ENCODE data around the gene EXOSC3.

EXOSC3 gene

GRCh38 chr9:37800631-37801286 lies 15.9 kb upstream of the EXOSC3 start, which contains the start of gene DCAF10:
TSS of gene DCAF10 (plus strand) at chr9:37800797. CDS start at chr9:37800867, 70 bp downstream.
- Histone ChIP-seq H3K9ac (ENCODE audit: low read depth, low read length) (peak within 1 kb of the TSS; percentile 92), H3K4me1 (ENCODE audit: insufficient read depth, low read length) (peaks cover 13% of the 10 kb centered on the region; the same call in 1 of the 2 replicates), H3K4me3 (ENCODE audit: low read length) (peak within 1 kb of the TSS; percentile 98), H3K9me3 (ENCODE audit: insufficient read depth, low read depth, low read length) (no peaks in the 10 kb centered on the region), H3K36me3 (ENCODE audit: insufficient read depth, low read depth, low read length) (no peaks in the 10 kb centered on the region), H3K27me3 (ENCODE audit: insufficient read depth, low read length) (no peaks in the 10 kb centered on the region), H3K27ac (ENCODE audit: low read length) (peak within 1 kb of the TSS; percentile 14)

- 0 out of 2 replicates have a peak, but pooled peaks cover 9% of the 10 kb centered on the region for H3K27me3 ChIP-seq (ENCODE audit: insufficient read depth, low read length)
- no peak overlapping the region for H3K4me3 ChIP-seq (ENCODE audit: low read length)
- peaks cover 13% of the 10 kb centered on the region; the same call in 1 of the 2 replicates for H3K4me1 ChIP-seq (ENCODE audit: insufficient read depth, low read length)
- no peak overlapping the region for H3K27ac ChIP-seq (ENCODE audit: low read length)
- no peaks in the 10 kb centered on the region for H3K9me3 ChIP-seq (ENCODE audit: insufficient read depth, low read depth, low read length)
- H3K9ac ChIP-seq (ENCODE audit: low read depth, low read length) = no peak overlapping the region
- no peaks in the 10 kb centered on the region for H3K36me3 ChIP-seq (ENCODE audit: insufficient read depth, low read depth, low read length)
These were observed 13.8 kb upstream of the EXOSC3 start for GRCh38 chr9:37798677-37799076.

- H3K4me3 ChIP-seq (ENCODE audit: low read length) = no peak overlapping the region
- H3K27ac ChIP-seq (ENCODE audit: low read length) = no peak overlapping the region
- H3K36me3 ChIP-seq (ENCODE audit: insufficient read depth, low read depth, low read length) = no peaks in the 10 kb centered on the region
- H3K9ac ChIP-seq (ENCODE audit: low read depth, low read length) = no peak overlapping the region
- no peaks in the 10 kb centered on the region for H3K9me3 ChIP-seq (ENCODE audit: insufficient read depth, low read depth, low read length)
- H3K27me3 ChIP-seq (ENCODE audit: insufficient read depth, low read length) = 0 out of 2 replicates have a peak, but pooled peaks cover 9% of the 10 kb centered on the region
- peaks cover 6% of the 10 kb centered on the region; the same call in 1 of the 2 replicates for H3K4me1 ChIP-seq (ENCODE audit: insufficient read depth, low read length)
These were observed 11.4 kb upstream of the EXOSC3 start for GRCh38 chr9:37796232-37796631.

GRCh38 chr9:37792122-37792521 lies 7.3 kb upstream of the EXOSC3 start:
- no peak overlapping the region for H3K4me3 ChIP-seq (ENCODE audit: low read length)
- no peak overlapping the region for H3K9ac ChIP-seq (ENCODE audit: low read depth, low read length)
- 0 out of 2 replicates have a peak, but pooled peaks cover 9% of the 10 kb centered on the region for H3K27me3 ChIP-seq (ENCODE audit: insufficient read depth, low read length)
- H3K9me3 ChIP-seq (ENCODE audit: insufficient read depth, low read depth, low read length) = no peaks in the 10 kb centered on the region
- no peaks in the 10 kb centered on the region for H3K36me3 ChIP-seq (ENCODE audit: insufficient read depth, low read depth, low read length)
- H3K27ac ChIP-seq (ENCODE audit: low read length) = no peak overlapping the region
- no peaks in the 10 kb centered on the region for H3K4me1 ChIP-seq (ENCODE audit: insufficient read depth, low read length)

- Histone ChIP-seq H3K9me3 (ENCODE audit: insufficient read depth, low read depth, low read length) (no peaks in the 10 kb centered on the region), H3K27me3 (ENCODE audit: insufficient read depth, low read length) (0 out of 2 replicates have a peak, but pooled peaks cover 3% of the 10 kb centered on the region), H3K9ac (ENCODE audit: low read depth, low read length) (no peak overlapping the region), H3K4me1 (ENCODE audit: insufficient read depth, low read length) (no peaks in the 10 kb centered on the region; the same call in 1 of the 2 replicates), H3K4me3 (ENCODE audit: low read length) (no peak overlapping the region), H3K27ac (ENCODE audit: low read length) (no peak overlapping the region), H3K36me3 (ENCODE audit: insufficient read depth, low read depth, low read length) (no peaks in the 10 kb centered on the region)
These were observed 5.2 kb upstream of the EXOSC3 start for GRCh38 chr9:37790096-37790495.

GRCh38 chr9:37788332-37788731 lies 3.5 kb upstream of the EXOSC3 start:
- no peak overlapping the region for H3K9ac ChIP-seq (ENCODE audit: low read depth, low read length)
- peaks cover 5% of the 10 kb centered on the region for H3K36me3 ChIP-seq (ENCODE audit: insufficient read depth, low read depth, low read length)
- no peaks in the 10 kb centered on the region; the same call in 1 of the 2 replicates for H3K4me1 ChIP-seq (ENCODE audit: insufficient read depth, low read length)
- H3K9me3 ChIP-seq (ENCODE audit: insufficient read depth, low read depth, low read length) = no peaks in the 10 kb centered on the region
- H3K4me3 ChIP-seq (ENCODE audit: low read length) = no peak overlapping the region
- no peaks in the 10 kb centered on the region for H3K27me3 ChIP-seq (ENCODE audit: insufficient read depth, low read length)
- no peak overlapping the region for H3K27ac ChIP-seq (ENCODE audit: low read length)

- Histone ChIP-seq H3K9ac (ENCODE audit: low read depth, low read length) (no peak overlapping the region), H3K36me3 (ENCODE audit: insufficient read depth, low read depth, low read length) (peaks cover 18% of the 10 kb centered on the region), H3K9me3 (ENCODE audit: insufficient read depth, low read depth, low read length) (no peaks in the 10 kb centered on the region), H3K27me3 (ENCODE audit: insufficient read depth, low read length) (no peaks in the 10 kb centered on the region), H3K27ac (ENCODE audit: low read length) (no peak overlapping the region), H3K4me1 (ENCODE audit: insufficient read depth, low read length) (no peaks in the 10 kb centered on the region; the same call in 1 of the 2 replicates), H3K4me3 (ENCODE audit: low read length) (no peak overlapping the region)
These were observed 2.2 kb upstream of the EXOSC3 start for GRCh38 chr9:37787059-37787458.

- Histone ChIP-seq H3K36me3 (ENCODE audit: insufficient read depth, low read depth, low read length) (peaks cover 46% of the 10 kb centered on the region), H3K27me3 (ENCODE audit: insufficient read depth, low read length) (no peaks in the 10 kb centered on the region), H3K9me3 (ENCODE audit: insufficient read depth, low read depth, low read length) (no peaks in the 10 kb centered on the region), H3K4me3 (ENCODE audit: low read length) (peak overlapping the region; percentile 98), H3K27ac (ENCODE audit: low read length) (no peak overlapping the region), H3K4me1 (ENCODE audit: insufficient read depth, low read length) (no peaks in the 10 kb centered on the region; the same call in 1 of the 2 replicates), H3K9ac (ENCODE audit: low read depth, low read length) (peak overlapping the region; percentile 95)
These were observed 611 bp downstream of the EXOSC3 start for GRCh38 chr9:37784291-37784615.

GRCh38 chr9:37778534-37778933 lies 6.3 kb downstream of the EXOSC3 start:
- H3K27ac ChIP-seq (ENCODE audit: low read length) = no peak overlapping the region
- no peaks in the 10 kb centered on the region for H3K4me1 ChIP-seq (ENCODE audit: insufficient read depth, low read length)
- no peak overlapping the region for H3K4me3 ChIP-seq (ENCODE audit: low read length)
- H3K9ac ChIP-seq (ENCODE audit: low read depth, low read length) = no peak overlapping the region
- H3K27me3 ChIP-seq (ENCODE audit: insufficient read depth, low read length) = no peaks in the 10 kb centered on the region
- H3K36me3 ChIP-seq (ENCODE audit: insufficient read depth, low read depth, low read length) = peaks cover 88% of the 10 kb centered on the region
- H3K9me3 ChIP-seq (ENCODE audit: insufficient read depth, low read depth, low read length) = no peaks in the 10 kb centered on the region

- no peaks in the 10 kb centered on the region for H3K27me3 ChIP-seq (ENCODE audit: insufficient read depth, low read length)
- no peaks in the 10 kb centered on the region for H3K9me3 ChIP-seq (ENCODE audit: insufficient read depth, low read depth, low read length)
- no peaks in the 10 kb centered on the region for H3K4me1 ChIP-seq (ENCODE audit: insufficient read depth, low read length)
- H3K27ac ChIP-seq (ENCODE audit: low read length) = no peak overlapping the region
- H3K9ac ChIP-seq (ENCODE audit: low read depth, low read length) = no peak overlapping the region
- peaks cover 78% of the 10 kb centered on the region for H3K36me3 ChIP-seq (ENCODE audit: insufficient read depth, low read depth, low read length)
- no peak overlapping the region for H3K4me3 ChIP-seq (ENCODE audit: low read length)
These were observed 8.5 kb downstream of the EXOSC3 start for GRCh38 chr9:37776328-37776727.

GRCh38 chr9:37775216-37775919 lies 9.5 kb downstream of the EXOSC3 start:
- H3K9ac ChIP-seq (ENCODE audit: low read depth, low read length) = no peak overlapping the region
- H3K36me3 ChIP-seq (ENCODE audit: insufficient read depth, low read depth, low read length) = peaks cover 73% of the 10 kb centered on the region
- H3K27me3 ChIP-seq (ENCODE audit: insufficient read depth, low read length) = no peaks in the 10 kb centered on the region
- no peaks in the 10 kb centered on the region for H3K9me3 ChIP-seq (ENCODE audit: insufficient read depth, low read depth, low read length)
- H3K27ac ChIP-seq (ENCODE audit: low read length) = no peak overlapping the region
- H3K4me3 ChIP-seq (ENCODE audit: low read length) = no peak overlapping the region
- no peaks in the 10 kb centered on the region for H3K4me1 ChIP-seq (ENCODE audit: insufficient read depth, low read length)

- no peak overlapping the region for H3K27ac ChIP-seq (ENCODE audit: low read length)
- H3K4me1 ChIP-seq (ENCODE audit: insufficient read depth, low read length) = no peaks in the 10 kb centered on the region
- H3K9me3 ChIP-seq (ENCODE audit: insufficient read depth, low read depth, low read length) = no peaks in the 10 kb centered on the region
- no peaks in the 10 kb centered on the region for H3K27me3 ChIP-seq (ENCODE audit: insufficient read depth, low read length)
- H3K9ac ChIP-seq (ENCODE audit: low read depth, low read length) = no peak overlapping the region
- H3K36me3 ChIP-seq (ENCODE audit: insufficient read depth, low read depth, low read length) = peaks cover 29% of the 10 kb centered on the region
- H3K4me3 ChIP-seq (ENCODE audit: low read length) = no peak overlapping the region
These were observed 14.9 kb downstream of the EXOSC3 start for GRCh38 chr9:37769995-37770394.

Measured in iPS-20b (cell line).